GM12874 (cell line): Measurements from ENCODE around the gene HEBP1.

Source experiments
- TF ChIP-seq, protein P1 (sequence below): IDR thresholded peaks from 2 replicates; pipeline ENCODE4 v1.5.1; 2011; ENCODE audit warnings: low read depth, mild to moderate bottlenecking, control low read depth, low read length, moderate library complexity; ENCODE audit not compliant: insufficient read depth

Gene HEBP1

DNA sequence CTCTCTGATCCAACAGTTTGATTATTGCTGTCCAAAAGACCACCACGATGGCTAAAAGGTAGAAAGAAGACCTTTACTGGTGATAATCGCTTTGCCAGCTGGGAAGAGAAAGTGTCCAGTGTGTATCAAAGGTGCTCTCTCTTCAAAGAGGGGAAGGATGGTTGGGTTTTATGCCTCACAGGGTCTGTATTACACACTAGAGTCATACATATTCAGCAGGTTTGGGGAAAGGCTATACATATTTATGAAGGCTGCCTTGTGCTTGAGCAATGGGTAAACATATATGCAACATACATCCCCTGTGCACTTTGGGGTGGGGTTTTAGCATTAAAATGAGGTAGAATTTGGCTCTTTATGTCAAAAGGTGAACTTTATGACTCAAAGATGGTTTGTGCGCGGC lies 66.3 kb downstream of the HEBP1 start:
- TF ChIP-seq, protein P1, sequence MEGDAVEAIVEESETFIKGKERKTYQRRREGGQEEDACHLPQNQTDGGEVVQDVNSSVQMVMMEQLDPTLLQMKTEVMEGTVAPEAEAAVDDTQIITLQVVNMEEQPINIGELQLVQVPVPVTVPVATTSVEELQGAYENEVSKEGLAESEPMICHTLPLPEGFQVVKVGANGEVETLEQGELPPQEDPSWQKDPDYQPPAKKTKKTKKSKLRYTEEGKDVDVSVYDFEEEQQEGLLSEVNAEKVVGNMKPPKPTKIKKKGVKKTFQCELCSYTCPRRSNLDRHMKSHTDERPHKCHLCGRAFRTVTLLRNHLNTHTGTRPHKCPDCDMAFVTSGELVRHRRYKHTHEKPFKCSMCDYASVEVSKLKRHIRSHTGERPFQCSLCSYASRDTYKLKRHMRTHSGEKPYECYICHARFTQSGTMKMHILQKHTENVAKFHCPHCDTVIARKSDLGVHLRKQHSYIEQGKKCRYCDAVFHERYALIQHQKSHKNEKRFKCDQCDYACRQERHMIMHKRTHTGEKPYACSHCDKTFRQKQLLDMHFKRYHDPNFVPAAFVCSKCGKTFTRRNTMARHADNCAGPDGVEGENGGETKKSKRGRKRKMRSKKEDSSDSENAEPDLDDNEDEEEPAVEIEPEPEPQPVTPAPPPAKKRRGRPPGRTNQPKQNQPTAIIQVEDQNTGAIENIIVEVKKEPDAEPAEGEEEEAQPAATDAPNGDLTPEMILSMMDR = no peak

DNA sequence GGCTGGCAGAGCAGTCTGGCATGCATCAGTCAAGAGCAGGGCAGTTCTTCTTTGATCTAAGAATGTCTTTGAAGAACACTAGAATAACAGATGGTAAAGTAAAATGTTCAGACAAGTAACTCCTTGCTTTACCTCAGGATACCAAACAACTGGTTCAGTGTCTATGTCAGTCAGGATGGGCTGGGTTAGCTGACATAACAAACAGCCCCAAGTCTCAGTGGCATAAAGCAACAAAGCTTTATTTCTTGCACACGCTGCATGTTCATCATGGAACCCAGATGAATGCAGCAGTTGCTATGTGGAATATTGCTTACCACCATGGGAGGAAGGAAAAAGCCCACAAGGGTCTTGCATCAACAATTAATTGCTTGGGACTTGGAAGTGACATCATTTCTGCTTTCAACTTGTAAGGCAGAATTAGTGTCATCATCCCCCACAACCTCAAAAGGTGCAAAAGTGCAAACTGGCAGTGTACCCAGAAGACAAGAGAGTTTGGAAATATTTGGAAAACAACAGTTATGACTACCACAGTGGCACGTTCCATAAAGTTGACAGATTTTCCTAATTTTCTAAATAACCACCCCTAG lies 69.3 kb downstream of the HEBP1 start:
- TF ChIP-seq, protein P1 = no peak

DNA sequence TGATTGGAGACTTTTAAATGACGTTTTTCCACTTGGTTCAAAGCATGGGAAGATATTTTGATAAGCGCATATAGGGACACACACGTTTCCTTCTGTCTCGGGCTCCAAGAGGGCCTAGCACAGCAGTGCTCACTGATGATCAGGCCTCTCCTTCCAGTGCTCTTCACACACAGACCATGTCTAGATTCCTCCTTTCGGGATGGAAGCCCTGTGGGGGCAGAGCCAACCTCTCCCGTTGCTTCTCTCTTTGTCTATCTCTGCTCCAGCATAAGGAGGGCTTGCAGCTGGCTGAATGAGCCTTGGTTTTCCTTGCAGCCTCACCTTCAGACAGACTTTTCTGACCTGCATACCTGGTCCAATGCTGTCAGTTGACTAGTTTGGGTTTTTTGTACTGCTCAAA lies 70.4 kb downstream of the HEBP1 start:
- TF ChIP-seq, protein P1 = no peak

DNA sequence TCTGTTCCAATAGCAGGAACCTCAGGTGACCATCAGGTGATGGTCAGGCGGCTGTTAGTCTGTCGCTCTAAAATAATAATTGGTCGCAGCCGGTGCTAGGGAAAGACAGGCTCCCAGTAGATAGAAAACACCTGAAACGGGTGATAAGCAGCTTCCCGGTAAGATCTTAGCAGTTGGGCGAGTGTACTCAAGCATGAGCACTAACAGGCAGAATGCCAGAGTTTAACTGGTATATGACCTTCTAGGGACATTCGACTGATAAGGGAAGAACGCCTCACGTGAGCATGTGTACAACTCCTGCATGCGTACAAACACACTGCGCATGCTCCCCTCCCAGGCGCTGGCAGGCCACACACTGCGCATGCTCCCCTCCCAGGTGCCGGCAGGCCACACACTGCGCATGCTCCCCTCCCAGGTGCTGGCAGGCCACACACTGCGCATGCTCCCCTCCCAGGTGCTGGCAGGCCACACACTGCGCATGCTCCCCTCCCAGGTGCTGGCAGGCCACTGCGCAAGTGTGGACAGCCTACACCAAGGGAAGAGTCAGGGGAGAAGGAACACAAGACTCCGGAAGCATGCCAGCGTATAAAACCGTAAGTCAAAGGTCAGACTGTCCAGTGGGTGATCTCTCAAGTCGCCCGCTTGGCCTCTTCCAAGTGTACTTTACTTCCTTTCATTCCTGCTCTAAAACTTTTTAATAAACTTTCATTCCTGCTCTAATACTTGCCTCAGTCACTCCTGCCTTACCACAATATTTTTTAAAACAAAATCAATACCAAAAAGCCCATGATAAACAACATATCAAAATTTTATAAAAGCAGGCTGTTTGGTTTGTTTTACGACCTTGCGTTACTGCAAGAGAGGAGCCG lies 72.6 kb downstream of the HEBP1 start:
- TF ChIP-seq, protein P1 = no peak

DNA sequence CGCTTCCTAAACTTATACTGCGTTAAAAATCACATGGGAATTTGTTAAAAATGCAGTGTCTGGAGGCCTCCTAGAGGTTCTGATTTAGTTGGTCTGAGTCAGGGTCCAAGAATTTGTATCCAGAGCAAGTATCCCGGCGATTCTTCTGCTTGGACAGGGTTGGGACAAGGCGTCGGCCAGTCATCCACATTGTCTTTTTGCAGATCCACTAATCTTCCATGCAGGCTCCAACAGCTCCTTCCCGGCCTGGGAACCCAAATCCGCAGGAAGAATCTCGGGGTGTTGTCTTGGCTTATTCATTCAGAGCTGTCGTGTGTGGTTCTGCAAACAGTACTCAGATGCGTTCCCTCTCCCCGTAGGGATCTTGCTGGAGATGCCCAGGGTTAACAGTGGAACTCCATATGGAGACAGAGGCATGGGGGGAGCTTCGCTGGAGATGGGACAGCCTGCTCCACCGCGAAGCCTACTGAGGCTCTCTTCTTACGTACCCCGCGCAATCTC lies 73.4 kb downstream of the HEBP1 start:
- TF ChIP-seq, protein P1 = no peak

DNA sequence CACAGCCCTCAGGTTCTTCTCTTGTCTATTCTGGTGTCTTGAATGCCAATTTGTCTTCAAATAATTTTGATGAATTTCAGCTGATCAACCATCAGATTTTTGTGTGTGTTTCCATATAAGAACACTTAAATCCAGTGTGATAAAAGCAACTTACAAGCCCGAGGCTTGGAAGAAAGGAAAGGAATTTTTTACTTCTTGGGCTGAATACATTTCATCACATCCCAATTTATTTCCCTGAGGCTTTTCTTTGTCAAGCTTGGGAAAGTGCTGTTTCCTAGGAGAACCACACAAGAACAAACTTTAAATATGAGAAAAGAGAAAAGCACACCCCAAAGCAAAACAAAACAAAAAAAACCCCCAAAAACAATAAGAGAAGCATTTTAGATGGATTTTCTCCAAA lies 74.7 kb downstream of the HEBP1 start:
- TF ChIP-seq, protein P1 = no peak
